Astrocyte of the spinal cord (primary cell): ENCODE data around the gene SLC5A10.
"Not testable (repeated sequence)": the region's sequence is repeated elsewhere in the genome, so short reads cannot be mapped to it uniquely, and the experiment has no call there.

Experiments
- DNase-seq: peaks from one replicate; pipeline ENCODE4 v3.0.0; 2011; ENCODE audit warnings: low read depth, low spot score
- H3K4me3 ChIP-seq: 2 replicates; pipeline ENCODE4 v1.5.1; 2011; ENCODE audit warnings: low read depth, mild to moderate bottlenecking, low read length, moderate library complexity
- in situ Hi-C: cut with HindIII; loops from 2 replicates; pipeline ENCODE4 v1.10.0; 2017; ENCODE audit warnings: low sequenced_read_pairs
- TF ChIP-seq, protein P1 (sequence below): IDR thresholded peaks from 2 replicates; pipeline ENCODE4 v1.5.1; 2012; ENCODE audit warnings: low read depth, mild to moderate bottlenecking, low read length, inconsistent platforms

The SLC5A10 gene

GRCh38 chr17:18917506-18918032, 34.4 kb upstream of the SLC5A10 start:
- H3K4me3 ChIP-seq, result no peak overlapping the region
- no peak for DNase-seq
- in situ Hi-C loops, result no loop called here
- TF ChIP-seq, protein P1, sequence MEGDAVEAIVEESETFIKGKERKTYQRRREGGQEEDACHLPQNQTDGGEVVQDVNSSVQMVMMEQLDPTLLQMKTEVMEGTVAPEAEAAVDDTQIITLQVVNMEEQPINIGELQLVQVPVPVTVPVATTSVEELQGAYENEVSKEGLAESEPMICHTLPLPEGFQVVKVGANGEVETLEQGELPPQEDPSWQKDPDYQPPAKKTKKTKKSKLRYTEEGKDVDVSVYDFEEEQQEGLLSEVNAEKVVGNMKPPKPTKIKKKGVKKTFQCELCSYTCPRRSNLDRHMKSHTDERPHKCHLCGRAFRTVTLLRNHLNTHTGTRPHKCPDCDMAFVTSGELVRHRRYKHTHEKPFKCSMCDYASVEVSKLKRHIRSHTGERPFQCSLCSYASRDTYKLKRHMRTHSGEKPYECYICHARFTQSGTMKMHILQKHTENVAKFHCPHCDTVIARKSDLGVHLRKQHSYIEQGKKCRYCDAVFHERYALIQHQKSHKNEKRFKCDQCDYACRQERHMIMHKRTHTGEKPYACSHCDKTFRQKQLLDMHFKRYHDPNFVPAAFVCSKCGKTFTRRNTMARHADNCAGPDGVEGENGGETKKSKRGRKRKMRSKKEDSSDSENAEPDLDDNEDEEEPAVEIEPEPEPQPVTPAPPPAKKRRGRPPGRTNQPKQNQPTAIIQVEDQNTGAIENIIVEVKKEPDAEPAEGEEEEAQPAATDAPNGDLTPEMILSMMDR, result no peak

DNA sequence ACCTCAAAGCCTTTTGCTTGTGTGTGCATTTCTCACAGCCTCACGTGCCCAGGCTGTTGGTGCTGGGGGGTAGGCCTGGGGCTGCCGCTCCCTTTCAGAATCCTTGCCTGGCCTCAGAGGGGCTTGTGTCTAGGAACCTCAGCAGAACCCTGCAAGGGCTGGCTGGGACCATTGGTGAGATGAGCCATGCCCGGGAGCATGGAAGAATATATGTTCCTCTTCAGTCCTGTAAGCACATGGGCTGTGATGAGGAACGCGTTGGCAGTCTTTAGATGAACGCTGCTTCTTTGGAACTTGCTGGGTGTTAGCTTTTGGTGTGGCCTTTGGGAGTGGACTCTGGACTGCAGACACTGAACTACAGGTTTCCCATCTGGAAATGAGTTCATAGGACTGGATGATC, 32.0 kb upstream of the SLC5A10 start:
- in situ Hi-C loops, result no loop called here
- TF ChIP-seq, protein P1, result no peak
- no peak for DNase-seq
- no peak overlapping the region for H3K4me3 ChIP-seq

- DNase-seq, result no peak
- TF ChIP-seq, protein P1, result no peak
- no peak overlapping the region for H3K4me3 ChIP-seq
- in situ Hi-C loops, result no loop called here
Measured at GRCh38 chr17:18920911-18921441, 31.0 kb upstream of the SLC5A10 start.

DNA sequence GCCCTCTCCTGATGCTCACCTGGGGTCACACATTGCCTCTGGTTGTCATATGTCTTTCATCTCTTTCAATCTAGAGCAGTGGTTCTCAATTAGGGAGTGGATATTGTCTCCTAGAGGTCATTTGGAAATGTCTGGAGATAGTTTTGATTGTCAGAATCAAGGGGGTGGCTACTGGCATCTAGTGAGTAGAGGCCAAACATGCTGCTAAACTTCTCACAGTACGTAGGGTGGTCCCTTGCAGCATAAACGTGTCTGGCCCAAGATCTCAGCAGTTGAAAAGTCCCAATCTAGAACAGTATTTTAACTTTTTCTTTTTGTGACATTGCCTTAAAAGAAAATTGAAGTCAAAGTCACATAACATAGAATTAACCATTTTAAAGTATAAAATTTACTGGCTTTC, 30.5 kb upstream of the SLC5A10 start:
- in situ Hi-C loops, result no loop called here
- DNase-seq, result no peak
- TF ChIP-seq, protein P1, result no peak
- no peak overlapping the region for H3K4me3 ChIP-seq

DNA sequence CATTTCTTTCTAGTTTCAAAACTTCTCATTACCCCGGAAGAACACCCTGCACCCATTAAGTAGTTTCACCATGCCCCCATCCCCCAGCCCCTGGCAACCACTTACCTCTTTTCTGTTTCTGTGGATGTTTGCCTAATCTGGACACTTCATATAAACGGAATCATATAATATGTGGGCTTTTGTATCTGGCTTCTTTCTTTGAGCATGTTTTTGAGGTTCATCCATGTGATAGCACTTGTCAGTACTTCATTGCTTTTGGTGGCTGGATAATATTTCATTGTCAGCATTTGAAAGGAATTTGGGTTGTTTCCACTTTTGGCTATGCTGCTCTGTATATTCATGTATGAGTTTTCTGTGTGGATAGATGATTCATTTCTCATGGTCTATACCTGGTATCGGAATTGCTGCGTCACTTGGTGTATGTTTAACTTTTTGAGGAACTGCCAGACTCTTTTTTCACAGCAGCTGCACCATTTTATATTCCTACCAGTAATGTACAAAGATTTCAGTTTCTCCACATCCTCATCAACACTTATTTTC, 30.0 kb upstream of the SLC5A10 start:
- TF ChIP-seq, protein P1, result no peak
- H3K4me3 ChIP-seq, result no peak overlapping the region
- DNase-seq, result peak; percentile 10
- in situ Hi-C loops, result no loop called here

GRCh38 chr17:18922596-18922995, 29.4 kb upstream of the SLC5A10 start:
- DNase-seq, H3K4me3 ChIP-seq, in situ Hi-C loops: not testable (repeated sequence)

DNA sequence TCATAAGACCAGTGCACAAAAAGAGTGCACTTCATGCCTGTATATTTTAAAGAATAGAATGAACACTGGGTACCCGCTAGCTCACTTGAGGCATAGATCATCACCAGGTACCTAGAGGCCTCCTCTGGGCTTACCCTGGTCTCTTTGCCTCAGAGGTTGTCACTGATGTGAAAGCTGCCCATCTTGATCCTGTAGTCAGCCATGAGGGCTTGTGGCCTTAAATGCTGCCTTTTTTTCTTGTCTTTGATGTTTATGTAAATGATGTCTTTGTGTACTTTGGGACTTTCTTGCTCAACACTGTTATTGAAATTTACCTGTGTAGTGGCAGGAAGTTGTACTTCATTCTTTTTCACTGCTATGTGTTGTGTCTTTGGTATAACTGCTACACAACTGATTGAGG, 26.8 kb upstream of the SLC5A10 start:
- in situ Hi-C loops, result no loop called here
- TF ChIP-seq, protein P1, result no peak
- DNase-seq, result no peak
- H3K4me3 ChIP-seq, result no peak overlapping the region
